NCI-H446 treated with DMSO at 0.1 percent for 48 hours (cell line): ENCODE data around the gene HDAC4.

ENCODE experiments used
- DNase-seq: peaks from one replicate; lab custom pipeline; 2025; lab: John Stamatoyannopoulos, UW

The HDAC4 gene

GRCh38 chr2:239139566-239139965 is 261.3 kb downstream of the HDAC4 start:
- no peak for DNase-seq

- DNase-seq: no peak
Measured at GRCh38 chr2:239139101-239139500, 261.7 kb downstream of the HDAC4 start.

GRCh38 chr2:239138610-239139009 is 262.2 kb downstream of the HDAC4 start:
- no peak for DNase-seq

- DNase-seq: no peak
Measured at GRCh38 chr2:239137898-239138283, 262.9 kb downstream of the HDAC4 start.

- no peak for DNase-seq
Measured at GRCh38 chr2:239137165-239137897, 263.5 kb downstream of the HDAC4 start.

GRCh38 chr2:239136762-239137161 is 264.1 kb downstream of the HDAC4 start:
- DNase-seq: no peak

GRCh38 chr2:239136203-239136602 is 264.6 kb downstream of the HDAC4 start:
- no peak for DNase-seq

- no peak for DNase-seq
Measured at GRCh38 chr2:239135531-239135930, 265.3 kb downstream of the HDAC4 start.

GRCh38 chr2:239133945-239134570 is 266.8 kb downstream of the HDAC4 start:
- no peak for DNase-seq

GRCh38 chr2:239132786-239133185 is 268.0 kb downstream of the HDAC4 start:
- DNase-seq: no peak

- DNase-seq: no peak
Measured at GRCh38 chr2:239132156-239132709, 268.6 kb downstream of the HDAC4 start.

GRCh38 chr2:239131521-239131920 is 269.3 kb downstream of the HDAC4 start:
- DNase-seq: no peak

GRCh38 chr2:239130786-239131325 is 270.0 kb downstream of the HDAC4 start:
- DNase-seq: no peak

GRCh38 chr2:239130041-239130440 is 270.8 kb downstream of the HDAC4 start:
- no peak for DNase-seq

GRCh38 chr2:239129147-239129920 is 271.5 kb downstream of the HDAC4 start:
- DNase-seq: no peak

- DNase-seq: no peak
Measured at GRCh38 chr2:239128706-239129105, 272.1 kb downstream of the HDAC4 start.

- DNase-seq: no peak
Measured at GRCh38 chr2:239127513-239127912, 273.3 kb downstream of the HDAC4 start.

GRCh38 chr2:239125726-239126675 is 274.8 kb downstream of the HDAC4 start:
- no peak for DNase-seq

GRCh38 chr2:239124152-239124899 is 276.5 kb downstream of the HDAC4 start:
- no peak for DNase-seq

GRCh38 chr2:239122421-239123110 is 278.3 kb downstream of the HDAC4 start:
- no peak for DNase-seq
